ENCODE measurements around the gene PXN. TPM values are rescaled to one million over a fixed set of nuclear protein-coding genes. Genes with fewer than 3 reads are reported as not detected.
"Not testable (repeated sequence)": the region's sequence is repeated elsewhere in the genome, so short reads cannot be mapped to it uniquely, and the experiment has no call there.

Gene PXN
- total RNA-seq, 1 donor from 2014 or later: 60.7 TPM

DNA sequence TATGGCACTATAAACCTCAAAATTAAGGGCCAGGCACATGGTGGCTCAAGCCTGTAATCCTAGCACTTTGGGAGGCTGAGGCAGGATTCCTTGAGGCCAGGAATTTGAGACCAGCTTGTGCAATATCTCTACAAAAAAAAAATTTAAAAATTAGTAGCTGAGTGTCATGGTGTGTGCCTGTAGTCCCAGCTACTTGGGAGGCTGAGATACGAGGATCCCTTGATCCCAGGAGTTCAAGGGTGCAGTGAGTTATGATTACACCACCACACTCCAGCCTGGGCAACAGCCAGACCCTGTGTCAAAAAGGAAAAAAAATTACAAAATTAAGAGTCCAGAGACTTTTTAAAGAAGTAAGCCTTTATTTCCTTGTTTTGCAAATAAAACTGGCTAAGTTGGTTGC, 69.2 kb downstream of the PXN start:
- no peak for DNase-seq (ENCODE audit: extremely low spot score, unreplicated experiment)
- Mint-ChIP-seq H3K4me3 (peak overlapping the region; percentile 60), H3K9me3 (no peaks in the 10 kb centered on the region), H3K27ac (peak overlapping the region; percentile 98), H3K27me3 (peaks cover 6% of the 10 kb centered on the region), H3K36me3 (peaks cover 28% of the 10 kb centered on the region), H3K4me1 (ENCODE audit: unreplicated experiment) (peaks cover 26% of the 10 kb centered on the region)
- TF ChIP-seq, protein P1, sequence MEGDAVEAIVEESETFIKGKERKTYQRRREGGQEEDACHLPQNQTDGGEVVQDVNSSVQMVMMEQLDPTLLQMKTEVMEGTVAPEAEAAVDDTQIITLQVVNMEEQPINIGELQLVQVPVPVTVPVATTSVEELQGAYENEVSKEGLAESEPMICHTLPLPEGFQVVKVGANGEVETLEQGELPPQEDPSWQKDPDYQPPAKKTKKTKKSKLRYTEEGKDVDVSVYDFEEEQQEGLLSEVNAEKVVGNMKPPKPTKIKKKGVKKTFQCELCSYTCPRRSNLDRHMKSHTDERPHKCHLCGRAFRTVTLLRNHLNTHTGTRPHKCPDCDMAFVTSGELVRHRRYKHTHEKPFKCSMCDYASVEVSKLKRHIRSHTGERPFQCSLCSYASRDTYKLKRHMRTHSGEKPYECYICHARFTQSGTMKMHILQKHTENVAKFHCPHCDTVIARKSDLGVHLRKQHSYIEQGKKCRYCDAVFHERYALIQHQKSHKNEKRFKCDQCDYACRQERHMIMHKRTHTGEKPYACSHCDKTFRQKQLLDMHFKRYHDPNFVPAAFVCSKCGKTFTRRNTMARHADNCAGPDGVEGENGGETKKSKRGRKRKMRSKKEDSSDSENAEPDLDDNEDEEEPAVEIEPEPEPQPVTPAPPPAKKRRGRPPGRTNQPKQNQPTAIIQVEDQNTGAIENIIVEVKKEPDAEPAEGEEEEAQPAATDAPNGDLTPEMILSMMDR (conservative IDR thresholded peaks at IDR 0.05): no peak

DNA sequence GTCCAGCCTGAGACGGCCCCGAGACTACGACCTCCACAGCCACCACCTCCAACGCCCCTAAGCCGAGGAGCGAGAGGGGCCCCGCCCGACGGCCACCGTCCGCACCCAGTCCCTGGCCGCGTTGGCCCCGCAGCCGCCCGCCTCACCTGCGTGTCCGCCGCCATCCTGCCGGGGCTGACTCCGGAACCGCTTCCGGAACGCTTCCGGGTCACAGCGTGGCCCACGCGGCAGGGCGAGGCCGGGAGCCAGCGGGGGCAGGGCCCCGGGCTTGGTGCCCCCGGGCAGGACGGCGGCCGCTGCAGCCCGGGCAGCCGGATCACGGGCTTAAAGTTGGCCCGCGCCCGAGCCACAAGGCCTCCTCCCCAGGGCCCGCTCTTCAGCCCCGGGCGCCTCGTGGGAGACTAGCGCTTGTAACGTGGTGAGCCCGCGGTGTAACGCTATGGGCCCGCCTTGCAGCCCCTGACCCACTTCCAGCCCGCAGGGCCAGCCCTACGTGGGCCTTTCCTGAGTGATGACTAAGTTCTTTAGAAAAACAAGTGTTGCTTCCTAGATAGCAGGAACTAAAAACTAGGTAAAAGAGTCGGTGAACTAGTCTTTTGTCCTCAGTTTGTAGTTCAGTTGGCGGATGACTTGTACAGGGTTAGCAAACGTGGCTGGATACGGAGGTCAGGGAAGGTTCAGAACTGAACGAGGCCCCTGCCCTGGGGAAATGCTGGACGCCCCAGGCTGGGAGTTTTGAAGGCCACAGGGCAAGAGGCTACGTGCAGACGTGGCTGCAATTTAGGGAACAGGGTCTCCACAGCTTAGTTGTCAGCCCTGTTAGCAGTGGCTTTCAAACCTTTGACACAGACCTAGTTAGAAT, 70.8 kb downstream of the PXN start, which contains the start of gene GCN1:
Gene GCN1, minus strand, starts transcription at position 182 of the 862 bp plus-strand sequence. Its CDS starts 18 bp downstream, at position 164.
- H3K4me1 Mint-ChIP-seq (ENCODE audit: unreplicated experiment): peaks cover 21% of the 10 kb centered on the region

DNA sequence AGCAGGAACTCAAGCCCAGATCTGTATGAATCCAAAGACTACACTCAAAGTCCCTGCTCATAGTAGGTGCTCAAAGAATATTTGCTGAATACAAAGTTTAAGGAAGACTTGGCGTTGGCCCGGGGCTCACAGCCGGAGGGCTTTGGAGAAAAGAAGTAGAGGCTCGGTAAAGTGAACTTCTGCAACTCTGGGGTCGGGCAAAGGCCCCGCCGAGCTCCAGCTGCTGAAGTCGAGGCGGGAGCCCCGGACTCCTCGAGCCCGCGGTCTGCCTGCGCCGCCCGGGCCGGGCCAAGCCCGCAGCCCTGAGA, 71.3 kb downstream of the PXN start:
- Mint-ChIP-seq H3K9me3 (no peaks in the 10 kb centered on the region), H3K4me3 (peak overlapping the region; percentile 94), H3K36me3 (peaks cover 22% of the 10 kb centered on the region), H3K4me1 (ENCODE audit: unreplicated experiment) (peaks cover 18% of the 10 kb centered on the region), H3K27me3 (no peaks in the 10 kb centered on the region), H3K27ac (peak overlapping the region; percentile 93)
- TF ChIP-seq, protein P1 (conservative IDR thresholded peaks at IDR 0.05): no peak
- DNase-seq (ENCODE audit: extremely low spot score, unreplicated experiment): no peak

More for the DNA sequence above, 70.8 kb downstream of the PXN start, which contains the start of gene GCN1:
- TF ChIP-seq, protein P1 (conservative IDR thresholded peaks at IDR 0.05): no peak
- Mint-ChIP-seq H3K27me3 (no peaks in the 10 kb centered on the region), H3K36me3 (peaks cover 26% of the 10 kb centered on the region), H3K9me3 (no peaks in the 10 kb centered on the region), H3K27ac (peak within 1 kb of the TSS; percentile 98), H3K4me3 (peak within 1 kb of the TSS; percentile 94)
- peak; percentile 90 for DNase-seq (ENCODE audit: extremely low spot score, unreplicated experiment)

DNA sequence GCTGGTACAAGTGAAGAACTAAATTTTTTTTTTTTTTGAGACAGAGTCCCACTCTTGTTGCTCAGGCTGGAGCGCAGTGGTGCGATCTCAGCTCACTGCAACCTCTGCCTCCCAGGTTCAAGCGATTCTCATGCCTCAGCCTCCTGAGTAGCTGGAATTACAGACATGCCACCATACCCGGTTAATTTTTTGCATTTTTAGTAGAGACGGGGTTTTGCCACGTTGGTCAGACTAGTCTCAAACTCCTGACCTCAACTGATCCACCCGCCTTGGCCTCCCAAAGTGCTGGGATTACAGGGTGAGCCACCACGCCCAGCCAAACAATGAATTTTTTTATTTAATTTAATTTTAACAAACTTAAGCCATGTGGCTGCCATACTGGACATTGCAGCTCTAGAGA, 72.2 kb downstream of the PXN start:
- Mint-ChIP-seq H3K4me1 (ENCODE audit: unreplicated experiment) (peaks cover 16% of the 10 kb centered on the region), H3K36me3 (peaks cover 17% of the 10 kb centered on the region), H3K4me3 (peak overlapping the region; percentile 94), H3K27ac (peak overlapping the region; percentile 93)
- H3K27me3 Mint-ChIP-seq; DNase-seq (ENCODE audit: extremely low spot score, unreplicated experiment); H3K9me3 Mint-ChIP-seq: not testable (repeated sequence)

DNA sequence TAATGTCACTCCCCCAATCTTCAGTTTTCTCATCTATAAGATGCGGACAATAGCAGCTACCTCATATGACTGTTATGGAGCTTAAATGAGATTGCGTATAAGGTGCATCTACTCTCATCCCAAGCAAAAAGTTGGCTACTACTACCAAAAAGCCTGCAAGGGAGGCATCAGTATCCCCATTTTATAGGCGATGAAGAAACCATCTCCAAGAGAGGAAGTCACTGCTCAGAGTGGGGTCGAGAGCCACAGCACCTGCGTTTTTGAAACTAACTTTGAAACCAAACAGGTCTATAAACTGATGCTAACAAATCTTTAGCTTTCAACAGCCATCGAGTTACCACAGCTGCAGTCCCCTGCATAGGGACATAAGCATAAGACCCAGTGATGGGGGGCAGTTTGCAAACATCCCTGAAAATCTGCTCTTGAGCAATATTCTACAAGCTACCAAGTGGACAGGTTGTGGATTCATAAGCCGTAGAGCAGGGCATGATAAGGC, 74.5 kb downstream of the PXN start:
- no peak overlapping the region for H3K27ac Mint-ChIP-seq
- H3K36me3 Mint-ChIP-seq: peaks cover 19% of the 10 kb centered on the region
- DNase-seq (ENCODE audit: extremely low spot score, unreplicated experiment): no peak
- TF ChIP-seq, protein P1 (conservative IDR thresholded peaks at IDR 0.05): no peak
- no peaks in the 10 kb centered on the region for H3K27me3 Mint-ChIP-seq
- no peak overlapping the region for H3K4me3 Mint-ChIP-seq
- peaks cover 16% of the 10 kb centered on the region for H3K4me1 Mint-ChIP-seq (ENCODE audit: unreplicated experiment)
- H3K9me3 Mint-ChIP-seq: no peaks in the 10 kb centered on the region

DNA sequence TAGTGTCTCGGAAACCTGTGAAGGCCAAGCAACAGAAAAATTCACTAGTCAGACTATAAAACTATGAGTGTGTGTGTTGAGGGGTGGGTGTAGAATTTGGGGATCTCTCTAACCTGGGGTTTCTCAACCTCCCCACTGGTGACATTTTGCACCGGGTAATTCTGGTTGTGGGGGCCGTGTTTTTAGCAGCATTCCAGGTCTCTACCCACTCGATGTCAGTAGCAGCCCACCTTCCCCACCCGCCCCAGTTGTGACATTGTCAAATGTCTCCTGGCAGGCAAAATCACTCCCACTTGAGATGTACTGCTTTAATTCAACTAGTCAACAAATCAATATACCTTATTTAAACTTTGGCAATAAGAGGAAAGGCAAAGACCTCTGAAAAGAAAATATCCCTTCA, 75.1 kb downstream of the PXN start:
- Mint-ChIP-seq H3K4me3 (no peak overlapping the region), H3K9me3 (no peaks in the 10 kb centered on the region), H3K36me3 (peaks cover 19% of the 10 kb centered on the region), H3K27me3 (no peaks in the 10 kb centered on the region), H3K4me1 (ENCODE audit: unreplicated experiment) (peaks cover 16% of the 10 kb centered on the region), H3K27ac (no peak overlapping the region)
- no peak for DNase-seq (ENCODE audit: extremely low spot score, unreplicated experiment)
- TF ChIP-seq, protein P1 (conservative IDR thresholded peaks at IDR 0.05): no peak
